HEK293T (cell line): ENCODE results near the gene ERP29.
"Not testable (repeated sequence)": the region's sequence is repeated elsewhere in the genome, so short reads cannot be mapped to it uniquely, and the experiment has no call there.

ENCODE experiments used
- CTCF ChIA-PET: fragments of 350-600 bp; formaldehyde crosslinking; extraction: SDS; loops from one replicate; lab custom pipeline; 2021; ENCODE audit warnings: antibody characterized with exemption, inconsistent platforms; lab: Yijun Ruan, JAX
- POLR2A ChIA-PET: fragments of 350-600 bp; formaldehyde crosslinking; extraction: SDS; loops from one replicate; lab custom pipeline; 2020; ENCODE audit warnings: antibody characterized with exemption, inconsistent platforms; lab: Yijun Ruan, JAX
- DNase-seq: peaks from one replicate; pipeline ENCODE4 v3.0.0; 2012; ENCODE audit warnings: mixed read lengths; ENCODE audit errors: extremely low spot score
- ARNT ChIP-seq: fragments of 450-650 bp; IDR thresholded peaks from 2 replicates; pipeline ENCODE4 v1.6.1; 2017; ENCODE audit warnings: mild to moderate bottlenecking
- BHLHE40 ChIP-seq: fragments of 450-650 bp; IDR thresholded peaks from 2 replicates; pipeline ENCODE4 v1.6.1; 2016; ENCODE audit warnings: mild to moderate bottlenecking, moderate library complexity, borderline replicate concordance
- CTBP1 ChIP-seq: fragments of 450-650 bp; IDR thresholded peaks from 2 replicates; pipeline ENCODE4 v1.6.1; 2016; ENCODE audit warnings: borderline replicate concordance
- ELF4 ChIP-seq: fragments of 450-650 bp; IDR thresholded peaks from 2 replicates; pipeline ENCODE4 v1.6.1; 2017; ENCODE audit warnings: antibody characterized with exemption
- FOXA1 ChIP-seq: fragments of 450-650 bp; IDR thresholded peaks from 2 replicates; pipeline ENCODE4 v1.6.1; 2016; ENCODE audit warnings: mild to moderate bottlenecking
- FOXK2 ChIP-seq: fragments of 450-650 bp; IDR thresholded peaks from 2 replicates; pipeline ENCODE4 v1.6.1; 2016; ENCODE audit warnings: mild to moderate bottlenecking
- FOXM1 ChIP-seq: fragments of 450-650 bp; IDR thresholded peaks from 2 replicates; pipeline ENCODE4 v1.6.1; 2017; ENCODE audit warnings: mild to moderate bottlenecking, borderline replicate concordance
- HDGF ChIP-seq: fragments of 450-650 bp; IDR thresholded peaks from 2 replicates; pipeline ENCODE4 v1.6.1; 2017; ENCODE audit warnings: antibody characterized with exemption, borderline replicate concordance
- L3MBTL2 ChIP-seq: fragments of 450-650 bp; conservative IDR thresholded peaks from 2 replicates; pipeline ENCODE4 v1.6.1; 2016; ENCODE audit warnings: mild to moderate bottlenecking
- LEF1 ChIP-seq: fragments of 450-650 bp; IDR thresholded peaks from 2 replicates; pipeline ENCODE4 v1.6.1; 2017; ENCODE audit warnings: mild to moderate bottlenecking, borderline replicate concordance
- NFRKB ChIP-seq: fragments of 450-650 bp; IDR thresholded peaks from 2 replicates; pipeline ENCODE4 v1.6.1; 2016; ENCODE audit warnings: mild to moderate bottlenecking, moderate library complexity
- PKNOX1 ChIP-seq: fragments of 450-650 bp; IDR thresholded peaks from 2 replicates; pipeline ENCODE4 v1.6.1; 2016
- SP1 ChIP-seq: fragments of 450-650 bp; IDR thresholded peaks from 2 replicates; pipeline ENCODE4 v1.6.1; 2017
- SUZ12 ChIP-seq: fragments of 450-650 bp; IDR thresholded peaks from 2 replicates; pipeline ENCODE4 v1.6.1; 2016; ENCODE audit warnings: mild to moderate bottlenecking
- TARDBP ChIP-seq: fragments of 450-650 bp; IDR thresholded peaks from 2 replicates; pipeline ENCODE4 v1.6.1; 2016
- ZNF384 ChIP-seq: fragments of 450-650 bp; IDR thresholded peaks from 2 replicates; pipeline ENCODE4 v1.6.1; 2016

The ERP29 gene

GRCh38 chr12:112031472-112031871 is 18.2 kb downstream of the ERP29 start:
- ChIA-PET CTCF (no interaction called here), POLR2A (no interaction called here)
- no peak for DNase-seq
- no peak for TF ChIP-seq SUZ12
- TF ChIP-seq BHLHE40: no peak
- no peak for TF ChIP-seq ZNF384
- no peak for TF ChIP-seq LEF1

GRCh38 chr12:112032292-112032691 is 19.1 kb downstream of the ERP29 start:
- CTCF ChIA-PET: no interaction called here
- POLR2A ChIA-PET: interaction anchor here (1.1 kb wide), 1 partner anchor 11 kb away, joined by 3 read pairs; no protein-coding TSS in a partner anchor
- TF ChIP-seq CTBP1 (no peak), NFRKB (no peak), LEF1 (no peak), ZNF384 (no peak), FOXM1 (no peak), SUZ12 (no peak), TARDBP (no peak), ARNT (no peak), PKNOX1 (no peak), ELF4 (no peak), L3MBTL2 (no peak), SP1 (no peak), BHLHE40 (no peak), HDGF (no peak), FOXK2 (no peak), FOXA1 (no peak)
- DNase-seq: no peak

DNA sequence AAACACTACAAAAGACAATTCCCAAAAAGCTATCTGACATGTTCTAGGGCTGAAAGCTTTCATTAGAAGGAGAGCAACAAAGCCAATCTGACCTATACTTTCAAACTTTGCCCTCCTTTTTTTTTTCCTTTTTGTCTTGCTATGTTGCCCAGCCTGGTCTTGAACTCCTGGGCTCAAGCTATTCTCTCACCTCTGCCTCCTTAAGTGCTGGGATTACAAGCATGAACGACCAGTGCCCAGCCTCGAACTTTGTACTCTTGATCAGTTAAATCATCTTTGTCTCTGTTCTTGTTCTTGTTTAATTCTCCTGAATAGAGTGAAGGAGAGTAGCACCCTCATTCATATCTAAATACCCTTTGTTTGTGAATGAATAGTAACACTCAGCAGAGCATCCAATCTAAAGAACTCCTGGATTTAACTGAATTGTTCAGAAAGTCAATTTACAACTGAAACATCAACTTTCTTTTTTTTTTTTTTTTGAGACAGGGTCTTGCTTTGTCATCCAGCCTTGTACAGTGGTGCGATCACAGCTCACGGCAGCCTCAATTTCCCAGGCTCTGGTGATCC is 22.1 kb downstream of the ERP29 start:
- ChIA-PET POLR2A (no interaction called here), CTCF (no interaction called here)
- TF ChIP-seq FOXM1: no peak
- TF ChIP-seq ELF4: no peak
- no peak for TF ChIP-seq ZNF384
- no peak for TF ChIP-seq NFRKB
- no peak for TF ChIP-seq CTBP1
- no peak for TF ChIP-seq SUZ12
- no peak for TF ChIP-seq FOXA1
- DNase-seq: no peak

DNA sequence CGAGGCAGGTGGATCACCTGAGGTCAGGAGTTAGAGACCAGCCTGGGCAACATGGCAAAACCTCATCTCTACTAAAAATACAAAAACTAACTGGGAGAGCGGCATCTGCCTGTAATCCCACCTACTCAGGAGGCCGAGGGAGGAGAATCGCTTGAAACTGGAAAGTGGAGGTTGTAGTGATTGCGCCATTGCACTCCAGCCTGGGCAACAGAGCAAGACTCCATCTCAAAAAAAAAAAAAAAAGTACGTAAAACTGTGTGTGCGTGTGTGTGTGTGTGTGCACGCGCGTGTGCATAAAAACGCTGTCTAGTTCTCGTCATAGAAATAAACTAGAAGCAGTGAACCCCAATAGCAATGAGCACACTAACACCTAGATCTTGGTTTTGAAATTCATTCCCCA is 23.4 kb downstream of the ERP29 start:
- DNase-seq, CTCF ChIA-PET, POLR2A ChIA-PET: not testable (repeated sequence)

DNA sequence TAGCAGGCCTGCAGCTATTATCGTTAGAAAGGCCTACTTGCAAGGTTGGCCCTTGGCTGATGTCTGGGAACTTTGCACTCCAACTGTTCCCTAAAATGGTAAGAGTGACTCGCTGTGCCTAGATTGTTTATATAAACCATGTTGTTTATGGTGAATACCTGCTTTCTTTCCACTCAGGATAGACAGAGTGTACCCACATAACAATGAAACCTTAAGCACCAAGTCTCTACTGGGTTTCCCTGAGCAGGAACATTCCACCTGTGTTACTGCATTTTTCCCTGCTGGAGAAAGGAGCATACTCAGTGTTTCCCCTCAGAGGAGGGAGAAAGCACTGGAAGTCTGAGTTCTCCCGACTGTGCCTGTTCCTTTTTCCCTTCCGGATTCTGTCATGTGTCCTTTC is 32.8 kb downstream of the ERP29 start:
- POLR2A ChIA-PET: no interaction called here
- CTCF ChIA-PET: no interaction called here
- TF ChIP-seq CTBP1 (no peak), TARDBP (no peak), BHLHE40 (no peak), NFRKB (no peak)
- DNase-seq: no peak

DNA sequence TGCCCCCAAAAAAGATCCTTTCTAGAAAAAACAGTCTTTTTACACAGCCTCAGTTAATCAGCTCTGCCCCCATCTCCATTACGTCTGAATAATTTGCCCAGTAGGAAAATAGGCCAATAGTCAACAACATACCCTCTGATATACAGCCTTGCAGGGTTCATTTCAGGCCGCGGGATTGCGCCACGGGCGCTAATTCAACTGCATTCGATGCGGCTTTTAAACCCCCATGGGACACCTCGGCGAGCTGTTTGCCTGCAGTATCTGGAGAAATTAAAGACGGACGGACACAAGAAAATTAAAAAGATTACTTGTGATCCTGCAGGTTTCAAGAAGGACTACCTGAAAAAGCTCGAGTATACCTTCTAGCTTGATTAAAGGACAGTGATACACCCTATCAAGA is 36.1 kb downstream of the ERP29 start:
- DNase-seq: no peak
- TF ChIP-seq ARNT (no peak), ELF4 (no peak), PKNOX1 (no peak), HDGF (no peak), FOXK2 (no peak), CTBP1 (no peak), ZNF384 (no peak), NFRKB (no peak), SP1 (no peak), LEF1 (no peak), SUZ12 (no peak), BHLHE40 (no peak), L3MBTL2 (no peak), TARDBP (no peak), FOXM1 (no peak), FOXA1 (no peak)
- CTCF ChIA-PET: interaction anchor here (1.2 kb wide), 1 partner anchor 25 kb away, joined by 3 read pairs; no protein-coding TSS in a partner anchor
- POLR2A ChIA-PET: no interaction called here

- TF ChIP-seq FOXM1 (no peak), SUZ12 (no peak), FOXA1 (no peak), CTBP1 (no peak), L3MBTL2 (no peak), NFRKB (no peak), BHLHE40 (no peak), FOXK2 (no peak), TARDBP (no peak), ELF4 (no peak), SP1 (no peak), LEF1 (no peak), HDGF (no peak), ZNF384 (no peak), PKNOX1 (no peak)
- ChIA-PET CTCF (no interaction called here), POLR2A (no interaction called here)
- DNase-seq: no peak
Observed at GRCh38 chr12:112061137-112061536, 47.9 kb downstream of the ERP29 start.
